Heart right ventricle (tissue), 16 donors: ENCODE data around the gene PIK3R4. TPM values are rescaled to one million over a fixed set of nuclear protein-coding genes. Genes with fewer than 3 reads are reported as not detected.

Experiments
- ATAC-seq, 8 donors: fragments of 200-7000 bp; cut with Tn5 transposase; one replicate each; pipeline ENCODE4 v1.9.1; 2020; ENCODE audit warnings: mild to moderate bottlenecking in 8 of 8, moderate library complexity in 8 of 8, moderate number of reproducible peaks in 1 of 8
- DNase-seq, 2 donors: peaks; one replicate each; pipeline ENCODE4 v3.0.0-alpha.2; 2020
- H3K27ac ChIP-seq, 10 donors: fragments of 200-600 bp; sonication (generic) in 2 of 10; one replicate each; pipeline versions ENCODE4 v1.5.0 to v1.8.0; 2020 to 2022; ENCODE audit warnings: mild to moderate bottlenecking in 3 of 10
- H3K27me3 ChIP-seq, 7 donors: fragments of 200-600 bp; one replicate each; pipeline ENCODE4 v1.8.0; 2021 to 2022; ENCODE audit warnings: mild to moderate bottlenecking in 2 of 7
- H3K36me3 ChIP-seq, 9 donors: fragments of 200-600 bp; sonication (generic) in 1 of 9; one replicate each; pipeline versions ENCODE4 v1.5.0 to v1.8.0; 2020 to 2022; ENCODE audit warnings: mild to moderate bottlenecking in 2 of 9
- H3K4me1 ChIP-seq, 9 donors: fragments of 200-600 bp; sonication (generic) in 1 of 9; one replicate each; pipeline versions ENCODE4 v1.5.0 to v1.8.0; 2020 to 2022; ENCODE audit warnings: mild to moderate bottlenecking in 4 of 9
- H3K4me3 ChIP-seq, 10 donors: fragments of 200-600 bp; sonication (generic) in 2 of 10; one replicate each; pipeline versions ENCODE4 v1.5.0 to v1.8.0; 2020 to 2022; ENCODE audit warnings: mild to moderate bottlenecking in 7 of 10, moderate library complexity in 2 of 10
- H3K9me3 ChIP-seq, 11 donors: fragments of 200-600 bp in 10 of 11; sonication (generic) in 2 of 11; one replicate each; pipeline versions ENCODE4 v1.5.0 to v1.8.0; 2013 to 2022; ENCODE audit warnings: mild to moderate bottlenecking in 2 of 11, control low read depth in 1 of 11, moderate library complexity in 1 of 11
- CTCF ChIP-seq, 9 donors: fragments of 200-600 bp; sonication (generic) in 2 of 9; IDR thresholded peaks; one replicate each; pipeline versions ENCODE4 v1.5.0 to v1.8.0; 2021 to 2022; ENCODE audit warnings: antibody characterized with exemption in 9 of 9, mild to moderate bottlenecking in 5 of 9, moderate library complexity in 1 of 9
- WGBS, 2 donors: extraction: QIAGEN DNeasy Blood & Tissue Kit; methylation state at CpG; one replicate each; pipeline ENCODE4 v1.1.7; 2013; ENCODE audit warnings: inconsistent platforms in 1 of 2; 5-methylcytosine and 5-hydroxymethylcytosine counted together
- intact Hi-C, 10 donors: fragments of 100-400 bp; cut with DNase I; formaldehyde crosslinking; loops; one replicate each; pipeline versions ENCODE4 v1.11.1 to v1.14.2; 2022
- polyA plus RNA-seq, 2 donors: library from polyadenylated mRNA; stranded (reverse); fragments of 200-250 nt; gene quantifications; one replicate each; pipeline ENCODE4 v1.2.3, GENCODE V29; 2013
- total RNA-seq, 10 donors: library from RNA; stranded (reverse); fragmentation: NEBNext Ultra II Directional in 3 of 10; extraction: Animal tissue kit (Norgen Biotek cat#: 25700) in 3 of 10; gene quantifications; one replicate each; pipeline versions ENCODE4 v1.2.1 to v1.2.4, GENCODE V29; 2021 to 2023
- donor health status: Arrhythmogenic right ventricular cardiomyopathy.
- donor health status: ischemic (EF 13 %, LVEDD 7.1; RV severe dilation, severe dysfunction).
- donor health status: healthy with polysubstance abuse.
- donor health status: DM: no; HTN: yes; CAD: no.
- donor health status: DM: no; HTN: no; CAD: no.
- donor health status: ischemic (EF 25% LVEDD 6.9; RV normal size, moderate dysfunction).
- donor health status: ischemic (EF 25% LVEDD 5.7; RV mildly dilated, moderate dysfunction).
- donor health status: healthy.
- donor health status: DM: yes; HTN: yes; CAD: no.
- donor health status: Ischemic cardiomyopathy.
- donor health status: ischemic (EF 35%, LVEDD 5.7; RV mildly dilated, moderate dysfunction).
- donor health status: nonischemic (EF 11% LVEDD 7.7; RV severe dilation, severe dysfunction).
- donor health status: DM: yes; HTN: yes; CAD: no.
- donor health status: PGD.
- donor health status: ischemic (EF 29% LVEDD 5.4; RV normal size, mild dysfunction).
- donor health status: nonischemic (EF 23%, LVEDD 6.1; RV moderate dilation, normal function).

The PIK3R4 gene
- total and polyA plus RNA-seq, 12 donors = 12.3 to 22.3 (median 17.1) TPM

GRCh38 chr3:130693314-130693713 is 53.3 kb downstream of the PIK3R4 start:
- Histone ChIP-seq H3K27me3 (no peaks in the 10 kb centered on the region), H3K4me3 (no peak overlapping the region), H3K9me3 (no peaks in the 10 kb centered on the region), H3K4me1 (peaks cover 0 to 9% (median 0%) of the 10 kb centered on the region in 9 donors), H3K27ac (no peak overlapping the region), H3K36me3 (peaks cover 0 to 66% (median 16%) of the 10 kb centered on the region in 9 donors)
- intact Hi-C loops = no loop called here
- no peak for TF ChIP-seq CTCF (IDR thresholded peaks at IDR 0.05)
- ATAC-seq (no peak), DNase-seq (no peak)
- WGBS, 2 donors = 93 to 98% methylated on average over 2 of the region's 2 CpGs

GRCh38 chr3:130692455-130692854 is 54.2 kb downstream of the PIK3R4 start:
- Histone ChIP-seq H3K27ac (no peak overlapping the region), H3K36me3 (peaks cover 0 to 66% (median 16%) of the 10 kb centered on the region in 9 donors), H3K4me3 (no peak overlapping the region), H3K4me1 (peaks cover 0 to 9% (median 0%) of the 10 kb centered on the region in 9 donors), H3K9me3 (no peaks in the 10 kb centered on the region), H3K27me3 (no peaks in the 10 kb centered on the region)
- DNase-seq (no peak), ATAC-seq (peak in 2 of 8 donors; percentile 44 to 51)
- 74% methylated on average over 1 of the region's 1 CpG for WGBS, 2 donors
- intact Hi-C loops = no loop called here
- no peak for TF ChIP-seq CTCF (IDR thresholded peaks at IDR 0.05)

GRCh38 chr3:130688697-130689470 is 57.7 kb downstream of the PIK3R4 start:
- Histone ChIP-seq H3K27ac (no peak overlapping the region), H3K27me3 (no peaks in the 10 kb centered on the region), H3K36me3 (peaks cover 0 to 74% (median 22%) of the 10 kb centered on the region in 9 donors), H3K4me3 (no peak overlapping the region), H3K9me3 (no peaks in the 10 kb centered on the region), H3K4me1 (peaks cover 0 to 9% (median 0%) of the 10 kb centered on the region in 9 donors)
- TF ChIP-seq CTCF (IDR thresholded peaks at IDR 0.05) = no peak
- DNase-seq = no peak
- intact Hi-C loops = no loop called here
- ATAC-seq = no peak
- WGBS, 2 donors = 96 to 97% methylated on average over 3 of the region's 3 CpGs

GRCh38 chr3:130688015-130688688 is 58.5 kb downstream of the PIK3R4 start:
- H3K27ac ChIP-seq = no peak overlapping the region
- no peak overlapping the region for H3K4me3 ChIP-seq
- H3K9me3 ChIP-seq = no peaks in the 10 kb centered on the region
- no peak for TF ChIP-seq CTCF (IDR thresholded peaks at IDR 0.05)
- H3K27me3 ChIP-seq = no peaks in the 10 kb centered on the region
- peaks cover 0 to 77% (median 28%) of the 10 kb centered on the region in 9 donors for H3K36me3 ChIP-seq
- WGBS, 2 donors = 85 to 91% methylated on average over 4 of the region's 4 CpGs
- no peak for ATAC-seq
- no peak for DNase-seq
- peaks cover 0 to 8% (median 0%) of the 10 kb centered on the region in 9 donors for H3K4me1 ChIP-seq
- intact Hi-C loops = no loop called here
